Endothelial cell of umbilical vein (primary cell): ENCODE measurements around the gene ATXN7L1. TPM values are rescaled to one million over a fixed set of nuclear protein-coding genes. Genes with fewer than 3 reads are reported as not detected.

ENCODE experiments used
- BruUV-seq: library from RNA; stranded (reverse); fragments of 400-500 nt; replicated peaks from 2 replicates; lab custom pipeline; 2021; lab: Mats Ljungman, UMichigan
- CTCF ChIA-PET: fragments of 300-600, 350-600 bp; sonication (Branson Sonifier 250); formaldehyde crosslinking; loops from one replicate; lab custom pipeline; 2021; ENCODE audit warnings: antibody characterized with exemption, inconsistent platforms; lab: Charles Lee
- POLR2A ChIA-PET: fragments of 300-600, 350-600 bp; sonication (Branson Sonifier 250); formaldehyde crosslinking; loops from one replicate; lab custom pipeline; 2021; ENCODE audit warnings: antibody characterized with exemption, inconsistent platforms; lab: Charles Lee
- DNase-seq: peaks from one replicate; pipeline ENCODE4 v3.0.0-alpha.2; 2011; ENCODE audit warnings: low read depth, low spot score
- FAIRE-seq: peaks from 2 replicates; lab custom pipeline; 2011; peaks lifted over from hg19 to GRCh38; lab: Jason Lieb, UNC
- H2AFZ ChIP-seq: 2 replicates; pipeline ENCODE4 v1.6.0; 2012; ENCODE audit warnings: low read depth, low read length, control low read depth, inconsistent platforms
- H3K27ac ChIP-seq: 2 replicates; pipeline ENCODE4 v1.5.1; 2011; ENCODE audit warnings: low read depth, mild to moderate bottlenecking, control low read depth, low read length, moderate library complexity; ENCODE audit not compliant: insufficient read depth
- H3K27me3 ChIP-seq, 2 experiments: 2 replicates each; pipeline versions ENCODE4 v1.6.0 to v1.6.1; 2011; ENCODE audit warnings: low read length in 2 of 2, mixed read lengths in 1 of 2; ENCODE audit not compliant: control insufficient read depth in 2 of 2, insufficient read depth in 2 of 2
- H3K36me3 ChIP-seq, 2 experiments: 2 replicates in 1 of 2; 3 replicates in 1 of 2; pipeline ENCODE4 v1.5.1; 2011; ENCODE audit warnings: low read length in 2 of 2, mild to moderate bottlenecking in 1 of 2, moderate library complexity in 1 of 2; ENCODE audit not compliant: control insufficient read depth in 2 of 2, insufficient read depth in 2 of 2; ENCODE audit errors: extremely low read depth in 1 of 2
- H3K4me1 ChIP-seq: 3 replicates; pipeline ENCODE4 v1.5.1; 2011; ENCODE audit warnings: mild to moderate bottlenecking, low read length; ENCODE audit not compliant: control insufficient read depth, insufficient read depth; ENCODE audit errors: extremely low read depth
- H3K4me2 ChIP-seq: 2 replicates; pipeline ENCODE4 v1.6.1; 2011; ENCODE audit warnings: low read length, control low read depth, mixed read lengths; ENCODE audit not compliant: insufficient read depth
- H3K4me3 ChIP-seq, 3 experiments: fragments of 200-600 bp in 1 of 3; sonication (generic), shearing (Covaris generic) in 1 of 3; replicated peaks in 1 of 3; 2 replicates each; pipeline ENCODE4 v1.5.1; 2011 to 2016; ENCODE audit warnings: control low read depth in 3 of 3, low read length in 3 of 3, mild to moderate bottlenecking in 2 of 3, inconsistent platforms in 1 of 3, low read depth in 1 of 3, moderate library complexity in 1 of 3; ENCODE audit not compliant: insufficient read depth in 1 of 3
- H3K79me2 ChIP-seq: 2 replicates; pipeline ENCODE4 v1.6.0; 2012; ENCODE audit warnings: low read length, inconsistent platforms; ENCODE audit not compliant: control insufficient read depth, insufficient read depth
- H3K9ac ChIP-seq: replicated peaks from 2 replicates; pipeline ENCODE3; 2011; ENCODE audit warnings: low read length, control low read depth; ENCODE audit not compliant: insufficient read depth; ENCODE audit errors: extremely low read depth
- H3K9me1 ChIP-seq: replicated peaks from 3 replicates; pipeline ENCODE4 v1.6.0; 2011; ENCODE audit warnings: mild to moderate bottlenecking, low read length; ENCODE audit not compliant: control insufficient read depth, insufficient read depth; ENCODE audit errors: extremely low read depth
- H3K9me3 ChIP-seq: replicated peaks from 2 replicates; pipeline ENCODE4 v1.5.1; 2012; ENCODE audit warnings: low read length, inconsistent platforms; ENCODE audit not compliant: control insufficient read depth, insufficient read depth
- H4K20me1 ChIP-seq: replicated peaks from 2 replicates; pipeline ENCODE3; 2011; ENCODE audit warnings: mild to moderate bottlenecking, low read length; ENCODE audit not compliant: control insufficient read depth, insufficient read depth; ENCODE audit errors: extremely low read depth
- CTCF ChIP-seq, 2 donors: IDR thresholded peaks; 1 replicate in 1 of 2; 2 replicates in 1 of 2; pipeline ENCODE4 v1.5.1; 2011; ENCODE audit warnings: low read length in 2 of 2, mild to moderate bottlenecking in 2 of 2, moderate library complexity in 2 of 2, control low read depth in 1 of 2, inconsistent platforms in 1 of 2, low read depth in 1 of 2; ENCODE audit not compliant: insufficient read depth in 1 of 2; ENCODE audit errors: extremely low read depth in 1 of 2
- EZH2 ChIP-seq: IDR thresholded peaks from 2 replicates; pipeline ENCODE4 v1.6.1; 2012; ENCODE audit warnings: borderline replicate concordance, low read depth, mild to moderate bottlenecking, moderate library complexity, low read length, inconsistent platforms; ENCODE audit not compliant: severe bottlenecking
- FOS ChIP-seq: IDR thresholded peaks from 2 replicates; pipeline ENCODE4 v1.6.1; 2011; ENCODE audit warnings: mild to moderate bottlenecking, low read length, moderate library complexity, borderline replicate concordance; ENCODE audit not compliant: insufficient read depth
- GATA2 ChIP-seq: IDR thresholded peaks from 2 replicates; pipeline ENCODE4 v1.7.0; 2011; ENCODE audit warnings: low read depth, mild to moderate bottlenecking, moderate library complexity, mixed read lengths, low read length; ENCODE audit not compliant: insufficient read length, insufficient read depth
- JUN ChIP-seq: IDR thresholded peaks from 2 replicates; pipeline ENCODE4 v1.6.1; 2011; ENCODE audit warnings: borderline replicate concordance, low read depth; ENCODE audit not compliant: insufficient read length, insufficient read depth
- MAX ChIP-seq: IDR thresholded peaks from 2 replicates; pipeline ENCODE4 v1.6.1; 2011; ENCODE audit not compliant: insufficient read depth, insufficient read length
- MYC ChIP-seq: IDR thresholded peaks from one replicate; pipeline ENCODE4 v1.6.1; 2011; ENCODE audit warnings: mild to moderate bottlenecking, low read depth, low read length
- POLR2A ChIP-seq: IDR thresholded peaks from 2 replicates; pipeline ENCODE4 v1.6.1; 2012; ENCODE audit warnings: low read depth, mild to moderate bottlenecking, control low read depth, low read length
- POLR2AphosphoS5 ChIP-seq: IDR thresholded peaks from 2 replicates; pipeline ENCODE4 v1.6.1; 2012; ENCODE audit warnings: low read depth, mild to moderate bottlenecking, control low read depth, low read length, moderate library complexity; ENCODE audit not compliant: insufficient read depth
- dilution Hi-C: fragments of 300-500 bp; cut with MboI; formaldehyde crosslinking; loops from one replicate; pipeline ENCODE4 v1.15.0; 2019; ENCODE audit warnings: low sequenced_read_pairs; ENCODE audit not compliant: extremely low pct_ligation_motif_present
- intact Hi-C: fragments of 100-400 bp; cut with micrococcal nuclease; formaldehyde crosslinking; loops from one replicate; pipeline ENCODE4 v1.10.0; 2022
- polyA plus RNA-seq, 4 experiments: library from polyadenylated mRNA; depleted of rRNA in 3 of 4; stranded (reverse) in 3 of 4; unstranded in 1 of 4; fragments of >200 nt; gene quantifications; 2 replicates each; pipeline versions ENCODE4 v1.2.1 to v1.2.3, GENCODE V29; 2011 to 2012; ENCODE audit warnings: missing spikeins in 1 of 4
- total RNA-seq: library from RNA; stranded (reverse); gene quantifications from 2 replicates; pipeline ENCODE4 v1.2.3, GENCODE V29; 2021

The ATXN7L1 gene
- total and polyA plus RNA-seq, 2 donors (not counting 3 experiments of a cell fraction or from before 2014, with no cell fraction given) = 4.6 to 15.6 TPM

- Histone ChIP-seq H3K9me3 (no peaks in the 10 kb centered on the region), H3K36me3 (no peaks in the 10 kb centered on the region), H2AFZ (no peak overlapping the region), H4K20me1 (no peaks in the 10 kb centered on the region), H3K4me2 (no peak overlapping the region), H3K27ac (no peak overlapping the region), H3K27me3 (no peaks in the 10 kb centered on the region), H3K4me3 (no peak overlapping the region), H3K9ac (no peak overlapping the region), H3K4me1 (peaks cover 5% of the 10 kb centered on the region), H3K9me1 (no peaks in the 10 kb centered on the region), H3K79me2 (no peaks in the 10 kb centered on the region)
- ChIA-PET POLR2A (no interaction called here), CTCF (interaction anchor here (0.9 to 1.2 kb wide), 4 partner anchors 21 to 217 kb away, joined by 3 to 5 read pairs (median 3); no protein-coding TSS in a partner anchor)
- TF ChIP-seq EZH2 = no peak
- TF ChIP-seq MAX = no peak
- no peak for TF ChIP-seq FOS
- no peak for TF ChIP-seq POLR2AphosphoS5
- TF ChIP-seq JUN = no peak
- TF ChIP-seq POLR2A = no peak
- no peak for TF ChIP-seq CTCF (IDR thresholded peaks at IDR 0.05; ENCODE audit: extremely low read depth in 1 of 2, insufficient read depth in 1 of 2, low read depth in 1 of 2, low read length in 2 of 2)
- no peak for TF ChIP-seq GATA2
- no peak for TF ChIP-seq MYC
- FAIRE-seq (no peak), DNase-seq (no peak)
- intact Hi-C loops = no loop called here
- BruUV-seq = no TSS peak
- dilution Hi-C loops = no loop called here
Observed at GRCh38 chr7:105822806-105823205, 53.6 kb downstream of the ATXN7L1 start.
